Measurements from ENCODE around the gene SIMC1. TPM values are rescaled to one million over a fixed set of nuclear protein-coding genes. Genes with fewer than 3 reads are reported as not detected.

SIMC1 gene
- total RNA-seq, 1 donor from 2014 or later = 43.4 TPM

- H3K4me1 Mint-ChIP-seq = peaks cover 15% of the 10 kb centered on the region
- peaks cover 2% of the 10 kb centered on the region for H3K36me3 Mint-ChIP-seq
- H3K27me3 Mint-ChIP-seq (ENCODE audit: low read depth) = no peaks in the 10 kb centered on the region
- H3K9me3 Mint-ChIP-seq = no peaks in the 10 kb centered on the region
- no peak for DNase-seq (ENCODE audit: low spot score in 2 of 2, unreplicated experiment in 2 of 2)
- H3K4me3 Mint-ChIP-seq = no peak overlapping the region
- H3K27ac Mint-ChIP-seq = no peak overlapping the region
- TF ChIP-seq CTCF (IDR thresholded peaks at IDR 0.05; ENCODE audit: unreplicated experiment) = no peak
Observed at GRCh38 chr5:176394096-176394495, 155.9 kb downstream of the SIMC1 start.

GRCh38 chr5:176394881-176395675 lies 156.9 kb downstream of the SIMC1 start:
- Mint-ChIP-seq H3K4me1 (peaks cover 8% of the 10 kb centered on the region), H3K4me3 (no peak overlapping the region), H3K36me3 (peaks cover 2% of the 10 kb centered on the region), H3K27me3 (ENCODE audit: low read depth) (no peaks in the 10 kb centered on the region), H3K27ac (peak overlapping the region; percentile 50), H3K9me3 (no peaks in the 10 kb centered on the region)
- DNase-seq (ENCODE audit: low spot score in 2 of 2, unreplicated experiment in 2 of 2) = no peak
- TF ChIP-seq CTCF (IDR thresholded peaks at IDR 0.05; ENCODE audit: unreplicated experiment) = no peak

Small RNAs within 50 kb of the gene (microRNA-seq; reads per million reads assigned to microRNA genes)
- 10.3 reads per million, percentile 33 among the genes with 10 or more reads in this experiment for gene MIR1271

Other genes with a start within 250 kb of the SIMC1 start
- gene KIAA1191, start 123.3 kb downstream of the SIMC1 start, total RNA-seq = 91.3 to 94.5 TPM (median 91.8 TPM) in 3 replicates
- 39.4 to 46.0 TPM (median 42.8 TPM) in 3 replicates for gene ARL10, start 127.1 kb downstream of the SIMC1 start, total RNA-seq
- 23.4 to 27.7 TPM (median 26.2 TPM) in 3 replicates for gene NOP16, start 150.2 kb downstream of the SIMC1 start, total RNA-seq
- 81.4 to 82.5 TPM (median 81.9 TPM) in 3 replicates for gene HIGD2A, start 150.3 kb downstream of the SIMC1 start, total RNA-seq
- 43.3 to 46.8 TPM (median 44.1 TPM) in 3 replicates for gene CLTB, start 178.1 kb downstream of the SIMC1 start, total RNA-seq
- gene FAF2, start 210.0 kb downstream of the SIMC1 start, total RNA-seq = 52.7 to 54.7 TPM (median 53.9 TPM) in 3 replicates